Activated CD4-positive, alpha-beta T cell treated with anti-CD3 and anti-CD28 coated beads, Interleukin-2, amount 50 U/mL, for 1 hour (primary cell): Measurements from ENCODE around the gene TREML4.

Source experiments
- DNase-seq: peaks from one replicate; pipeline ENCODE4 v3.0.0-alpha.2; 2020

TREML4 gene

DNA sequence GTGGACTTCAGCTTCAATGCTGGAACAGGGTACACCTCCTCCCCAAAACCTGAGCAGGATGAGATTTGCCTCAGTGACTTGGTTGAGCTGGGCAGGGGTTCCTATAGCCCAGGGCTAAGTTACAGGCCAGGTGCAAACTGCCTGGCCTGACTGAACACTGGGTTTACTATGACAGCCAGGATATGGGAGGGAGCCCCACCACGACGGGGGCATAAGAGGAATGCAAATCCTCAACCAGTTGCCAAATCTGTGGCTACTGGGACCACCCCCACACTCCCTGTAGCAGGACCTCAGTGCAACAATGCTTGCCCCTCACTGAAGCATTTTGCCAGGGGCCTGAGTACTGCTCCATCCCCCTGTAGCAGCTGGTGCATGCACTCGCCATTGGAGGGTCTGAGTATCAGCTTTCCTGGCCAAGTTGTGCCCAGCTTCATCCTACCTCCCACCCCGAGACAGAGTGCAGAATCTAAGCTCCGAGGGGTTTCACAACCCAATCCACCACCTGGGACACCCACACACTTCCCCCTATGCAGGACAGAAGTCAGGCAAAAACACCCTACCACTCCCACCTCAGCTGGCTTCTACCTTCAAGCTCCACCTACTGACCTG, 27.6 kb downstream of the TREML4 start:
- no peak for DNase-seq

DNA sequence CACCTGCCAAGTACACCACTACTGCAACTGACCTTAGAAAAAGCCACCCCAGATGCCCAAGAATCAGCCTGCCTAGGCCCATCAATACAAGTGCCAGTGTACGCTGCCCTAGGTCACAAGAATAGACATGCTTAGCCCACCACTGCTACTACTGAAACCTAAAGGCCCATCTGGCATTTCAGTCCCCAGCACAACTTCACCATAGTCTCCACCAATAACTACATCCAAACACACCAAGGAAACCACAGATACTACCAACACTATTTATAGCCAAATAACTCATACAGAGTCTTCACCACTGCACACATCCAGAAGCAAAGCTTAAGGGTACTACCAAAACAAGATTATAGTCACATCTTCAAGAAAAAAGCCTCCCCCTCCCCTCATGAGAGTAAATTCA, 28.2 kb downstream of the TREML4 start:
- no peak for DNase-seq

DNA sequence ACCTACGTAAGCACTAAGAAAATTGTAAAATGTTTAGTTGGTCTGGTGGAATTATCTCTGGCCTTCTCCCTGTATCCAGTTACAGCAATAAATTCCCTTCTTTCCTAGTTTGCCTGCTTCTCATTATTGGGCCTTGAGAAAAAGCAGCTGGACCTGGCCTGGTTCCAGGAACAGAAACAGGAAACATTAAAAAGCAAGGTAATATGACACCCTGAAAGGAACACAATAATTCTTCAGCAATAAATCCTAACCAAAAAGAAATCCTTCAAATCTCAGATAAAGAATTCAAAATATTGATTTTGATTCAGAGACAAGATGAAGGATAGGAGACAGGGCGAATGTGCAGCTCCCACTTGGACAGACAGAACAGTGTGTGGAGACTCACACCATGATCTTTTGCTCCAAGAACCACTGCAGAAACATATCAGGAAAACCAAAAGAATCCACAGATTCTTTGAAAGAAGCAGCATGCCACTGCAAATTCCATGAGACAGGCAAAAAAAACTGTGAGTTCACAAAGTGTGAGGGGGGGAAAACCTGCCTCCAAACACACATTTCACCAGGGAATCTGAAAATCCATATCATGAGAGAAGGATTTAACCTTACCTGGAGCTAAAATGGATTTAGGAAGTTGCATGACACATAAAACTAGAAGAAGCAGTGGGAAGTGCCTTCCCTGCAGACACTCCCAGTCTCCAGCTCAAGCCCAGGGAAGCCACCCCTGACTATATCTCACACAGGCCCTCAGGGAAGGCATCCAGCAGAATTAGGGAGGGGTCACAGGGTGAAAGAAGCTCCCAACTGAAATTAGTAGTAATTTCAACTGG, 29.4 kb downstream of the TREML4 start:
- no peak for DNase-seq

DNA sequence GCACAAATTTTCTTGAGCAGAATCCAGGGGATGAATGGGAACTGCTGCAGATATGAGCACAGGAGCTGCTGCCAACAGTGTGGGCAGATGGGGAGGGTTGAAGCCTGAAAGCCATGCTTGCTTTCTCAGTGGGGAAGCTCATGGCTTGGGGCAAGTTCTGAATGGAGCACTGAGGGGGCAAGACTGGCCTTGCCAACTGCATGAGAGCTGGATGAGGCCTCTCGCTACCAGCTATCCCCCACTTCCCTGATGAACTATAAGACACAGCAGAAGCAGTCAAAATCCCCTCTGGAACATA, 30.0 kb downstream of the TREML4 start:
- DNase-seq, result no peak

DNA sequence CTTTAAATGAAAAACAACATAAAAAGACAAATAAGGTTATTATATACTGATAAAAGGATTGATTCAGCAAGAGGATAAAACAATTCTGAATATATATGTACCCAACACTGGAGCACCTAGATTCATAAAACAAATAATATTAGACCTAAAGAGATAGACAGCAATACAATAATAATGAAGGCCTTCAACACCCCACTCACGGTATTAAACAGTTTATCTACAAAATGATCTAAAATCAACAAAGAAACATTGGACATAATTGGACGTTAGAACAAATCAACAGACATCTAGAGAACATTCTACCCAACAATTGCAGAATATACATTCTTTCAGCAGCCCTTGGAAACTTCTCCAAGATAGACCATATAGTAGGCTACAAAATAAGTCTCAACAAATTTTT, 34.3 kb downstream of the TREML4 start:
- no peak for DNase-seq

DNA sequence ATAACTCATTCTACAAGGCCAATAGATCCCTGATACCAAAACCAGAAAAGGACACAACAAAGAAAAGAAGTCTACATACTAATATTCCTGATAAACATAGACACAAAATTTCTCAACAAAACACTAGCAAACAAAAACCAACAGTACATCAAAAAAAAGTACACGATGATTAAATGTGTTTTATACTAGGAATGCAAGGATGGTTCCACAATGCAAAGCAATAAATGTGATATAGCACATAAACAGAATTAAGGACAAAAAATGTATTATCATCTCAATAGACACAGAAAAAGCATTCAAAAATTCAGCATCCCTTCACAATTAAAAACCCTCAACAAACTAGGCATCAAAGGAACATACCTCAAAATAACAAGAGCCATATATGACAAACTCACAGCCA, 35.1 kb downstream of the TREML4 start:
- DNase-seq, result no peak

DNA sequence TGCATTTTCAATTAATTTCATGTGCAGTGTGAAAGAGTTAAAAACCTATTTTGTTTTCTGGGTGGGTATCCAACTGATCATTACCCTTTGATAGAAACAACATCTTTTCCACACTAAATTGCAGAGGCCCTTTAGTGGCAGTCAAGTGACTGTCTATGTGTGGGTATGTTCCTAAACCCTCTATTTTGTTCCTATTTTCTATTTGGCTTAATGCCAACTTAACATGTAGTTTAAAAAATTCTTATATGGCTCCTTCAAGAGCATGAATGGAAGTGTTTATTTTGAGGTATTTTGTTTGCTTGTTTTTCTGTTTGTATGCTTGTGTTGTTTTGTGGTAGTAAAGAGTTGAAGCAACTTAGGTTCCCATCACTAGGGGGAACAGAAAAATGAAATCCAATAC, 38.4 kb downstream of the TREML4 start:
- no peak for DNase-seq

DNA sequence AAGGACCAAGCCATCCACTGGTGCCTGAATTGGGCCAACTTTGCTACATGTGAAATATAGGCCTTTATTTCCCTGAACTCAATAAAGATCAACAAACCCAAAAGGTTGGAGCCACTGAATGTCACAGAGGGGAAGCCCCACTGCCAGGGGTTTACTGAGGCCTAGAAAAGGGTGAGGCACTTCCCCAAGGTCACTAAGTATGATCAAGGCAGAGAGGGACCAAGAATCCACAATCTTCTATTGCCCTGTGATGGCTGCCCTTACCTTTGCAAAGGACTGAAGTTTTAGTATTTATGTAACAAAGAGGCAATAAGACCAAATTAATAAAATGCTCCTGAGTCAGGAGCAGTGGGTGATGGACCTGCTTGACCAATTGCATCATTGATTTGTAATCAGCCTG, 40.3 kb downstream of the TREML4 start:
- no peak for DNase-seq

DNA sequence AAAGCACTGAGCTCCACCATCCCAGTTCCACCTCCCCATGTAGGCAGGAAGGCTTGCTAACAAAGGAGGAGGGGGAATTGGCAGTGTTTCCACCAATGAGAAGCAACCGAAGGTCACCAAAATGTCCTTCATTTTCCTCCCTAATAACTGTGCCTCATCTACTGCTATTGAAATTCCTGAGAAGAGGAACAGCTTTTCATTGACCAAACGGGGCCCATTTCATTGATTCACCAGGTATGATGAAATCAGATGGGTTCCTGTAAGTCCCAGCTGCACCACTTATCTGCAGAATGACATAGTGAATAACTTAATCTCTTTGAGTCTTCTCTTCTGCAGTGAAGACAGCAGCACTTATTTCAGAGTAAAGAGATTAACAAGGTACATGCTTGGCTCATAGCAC, 41.0 kb downstream of the TREML4 start:
- no peak for DNase-seq

DNA sequence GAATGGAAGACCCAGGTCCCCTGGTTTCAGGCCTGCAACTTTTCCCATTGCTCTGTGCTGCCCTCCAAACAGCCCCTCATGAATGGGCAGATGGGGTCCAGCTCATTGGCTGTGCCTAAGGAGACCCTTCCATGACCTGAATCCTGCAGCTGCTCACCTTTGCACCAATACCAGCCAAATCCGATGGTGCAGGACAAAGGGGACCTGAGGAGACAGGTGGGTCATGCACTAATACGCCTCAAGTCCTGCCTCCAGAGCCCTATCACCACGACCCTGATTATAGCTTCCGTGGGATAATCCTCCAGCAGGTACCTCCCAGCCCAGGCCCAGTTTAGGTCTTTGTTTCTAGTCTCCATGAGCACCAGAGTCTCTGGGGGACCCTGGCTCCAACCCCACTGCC, 41.6 kb downstream of the TREML4 start:
- no peak for DNase-seq

DNA sequence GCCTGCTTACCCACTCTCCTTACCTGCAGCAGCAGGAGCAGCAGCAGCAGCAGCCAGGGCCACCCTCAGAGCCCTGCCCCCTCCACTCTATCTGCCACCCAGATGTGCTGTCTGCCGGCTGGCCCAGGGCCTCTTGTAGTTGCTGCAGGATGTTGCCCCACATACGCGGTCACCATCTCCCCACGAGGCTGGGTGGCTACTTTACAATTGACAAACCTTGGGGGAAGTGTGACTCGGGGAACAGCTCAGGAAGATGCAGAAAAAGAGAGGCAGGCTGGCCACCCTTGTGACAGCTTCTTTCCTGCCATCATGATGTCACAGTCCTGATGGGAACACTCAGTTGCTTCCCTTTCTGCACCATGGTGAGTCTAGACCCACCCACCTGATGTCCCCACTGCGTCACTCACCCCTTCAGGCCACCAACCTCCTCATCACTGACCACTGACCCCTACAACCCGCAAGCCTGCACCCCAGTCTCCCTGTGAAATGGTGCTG, 43.8 kb downstream of the TREML4 start:
- no peak for DNase-seq

DNA sequence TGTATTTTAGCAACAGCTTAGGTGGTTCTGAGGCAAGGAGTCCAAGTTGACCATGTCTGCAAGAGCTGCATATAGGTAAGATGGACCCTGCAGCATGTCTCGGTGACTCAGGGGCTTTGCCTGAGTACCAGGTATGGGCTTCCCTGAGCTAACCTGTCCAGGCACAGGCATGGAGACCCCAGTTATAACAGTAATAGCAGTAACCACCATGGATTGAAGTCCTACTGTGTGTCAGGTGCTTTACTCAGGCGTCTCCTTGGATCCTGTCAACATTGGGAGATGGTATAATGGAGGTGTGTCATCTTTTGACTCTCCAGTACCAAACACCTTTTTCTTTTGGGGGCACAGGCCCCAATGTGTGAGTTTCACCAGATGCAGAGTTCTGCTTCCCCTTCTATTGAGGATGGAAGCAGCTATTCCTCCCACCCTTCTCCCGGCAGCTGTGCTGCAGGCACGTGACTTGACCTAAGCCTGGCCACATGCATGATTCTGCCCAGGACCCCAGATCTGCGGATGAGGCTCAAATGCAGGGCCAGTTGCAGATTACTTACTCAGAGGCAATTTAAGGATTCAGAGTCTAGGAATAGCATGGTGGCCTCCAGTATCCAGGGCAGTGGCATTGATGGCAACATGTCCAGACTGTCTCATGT, 44.6 kb downstream of the TREML4 start:
- no peak for DNase-seq

DNA sequence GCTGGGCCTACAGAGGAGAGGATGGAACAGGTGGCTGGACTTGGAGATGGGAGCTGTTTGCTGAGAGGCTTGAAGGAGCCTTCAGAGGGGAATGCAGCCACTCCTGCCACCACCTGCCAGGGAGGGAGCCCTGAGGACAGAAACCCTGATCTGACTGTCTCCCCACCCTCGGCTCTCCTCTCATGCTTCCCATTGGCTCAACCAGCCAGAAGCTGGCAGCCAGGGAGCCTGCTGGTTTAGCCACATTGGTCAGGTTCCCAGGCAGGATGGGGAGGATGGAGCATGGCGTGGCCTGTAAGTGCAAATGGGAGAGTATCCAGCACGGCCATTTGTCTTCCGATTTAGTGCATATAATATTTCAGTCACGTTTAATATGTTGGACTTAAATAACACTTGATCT, 45.6 kb downstream of the TREML4 start:
- no peak for DNase-seq

DNA sequence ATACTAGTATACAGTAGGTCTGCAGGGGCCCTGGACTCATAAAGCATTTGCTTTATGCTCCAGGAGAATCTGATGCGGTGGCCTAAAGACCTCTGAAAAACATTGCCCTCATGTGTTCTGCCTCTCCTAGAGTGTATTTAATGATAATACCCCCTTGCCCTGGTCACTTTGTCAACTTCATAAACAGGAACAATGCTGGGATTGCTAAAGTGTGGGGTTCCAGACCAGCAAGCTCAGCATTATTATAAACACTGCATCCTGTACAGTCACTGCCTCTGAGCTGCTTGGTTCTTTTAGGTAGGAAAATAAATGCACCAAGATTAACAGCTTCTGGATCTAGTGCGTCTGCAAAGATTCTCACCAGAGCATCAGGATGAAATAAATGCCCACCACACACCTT, 46.1 kb downstream of the TREML4 start:
- no peak for DNase-seq

DNA sequence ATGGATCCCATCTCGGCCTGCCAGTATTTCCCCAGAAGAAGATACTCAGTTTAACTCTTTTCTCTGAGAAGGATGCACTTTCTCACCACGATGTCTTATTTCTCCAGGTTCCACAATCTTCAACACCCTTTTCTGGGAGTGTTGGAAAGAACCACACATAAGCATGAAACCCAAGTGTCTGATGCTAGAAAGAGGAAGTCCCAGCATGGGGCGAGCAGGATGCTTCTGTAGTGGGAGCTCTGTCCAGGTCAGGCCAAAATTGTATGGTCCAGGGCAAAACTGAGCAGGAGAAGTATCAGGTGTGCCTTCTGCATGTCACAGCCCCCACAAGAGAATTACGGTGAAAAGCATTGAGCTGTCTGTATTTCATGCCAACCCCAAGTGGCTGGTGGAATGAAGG, 47.3 kb downstream of the TREML4 start:
- no peak for DNase-seq

DNA sequence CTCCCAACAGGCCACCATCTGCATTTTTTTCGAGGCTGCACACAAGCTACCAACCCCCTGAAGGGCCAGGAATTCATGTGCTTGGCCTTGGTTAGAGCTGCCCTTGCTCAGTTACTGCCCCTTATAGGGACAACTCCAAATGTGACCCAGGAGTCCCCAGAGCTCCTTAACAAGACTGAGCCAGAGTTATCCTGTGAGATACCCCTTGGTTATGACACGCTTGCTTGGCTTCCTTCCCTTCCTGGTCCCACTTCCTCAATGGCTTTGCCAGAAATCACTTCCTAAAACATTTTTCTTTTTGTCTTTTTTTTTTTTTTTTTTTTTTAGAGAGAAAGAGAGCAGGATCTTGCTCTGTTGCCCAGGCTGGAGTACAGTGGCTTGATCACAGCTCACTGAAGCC, 49.5 kb downstream of the TREML4 start:
- DNase-seq, result no peak

DNA sequence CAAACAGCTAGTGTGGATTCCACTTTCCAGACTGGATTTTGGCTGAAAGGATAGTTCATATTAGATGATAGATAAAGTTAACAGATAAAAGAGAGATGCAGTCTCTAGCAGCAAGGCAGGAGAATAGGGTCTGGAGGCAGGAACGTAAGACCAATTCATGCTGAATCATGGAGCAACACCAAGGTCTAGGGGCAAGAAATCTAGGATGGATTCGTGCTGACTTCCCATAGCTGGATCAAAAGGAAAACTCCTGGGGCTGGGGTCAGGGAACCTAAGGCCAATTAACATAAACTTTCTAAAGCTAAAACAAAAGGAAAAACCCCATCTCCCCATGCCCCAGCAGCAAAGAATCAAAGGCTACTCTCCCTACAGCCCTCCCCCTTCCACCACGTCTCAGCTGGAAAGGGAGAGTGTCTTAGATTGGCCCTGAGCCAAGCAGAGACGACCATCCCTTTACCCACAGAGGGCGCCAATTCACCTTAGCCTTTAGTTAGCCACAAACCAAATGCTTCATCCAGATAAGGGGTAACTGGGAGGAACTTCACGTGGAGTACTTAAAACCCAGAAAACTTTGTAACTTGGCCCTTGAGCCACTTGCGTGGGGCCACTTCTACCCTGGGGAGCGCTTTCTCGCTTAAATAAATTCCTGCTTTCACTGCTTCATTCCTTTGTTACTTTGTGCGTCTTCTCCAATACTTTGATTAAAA, 50.7 kb downstream of the TREML4 start:
- DNase-seq, result peak; percentile 57

DNA sequence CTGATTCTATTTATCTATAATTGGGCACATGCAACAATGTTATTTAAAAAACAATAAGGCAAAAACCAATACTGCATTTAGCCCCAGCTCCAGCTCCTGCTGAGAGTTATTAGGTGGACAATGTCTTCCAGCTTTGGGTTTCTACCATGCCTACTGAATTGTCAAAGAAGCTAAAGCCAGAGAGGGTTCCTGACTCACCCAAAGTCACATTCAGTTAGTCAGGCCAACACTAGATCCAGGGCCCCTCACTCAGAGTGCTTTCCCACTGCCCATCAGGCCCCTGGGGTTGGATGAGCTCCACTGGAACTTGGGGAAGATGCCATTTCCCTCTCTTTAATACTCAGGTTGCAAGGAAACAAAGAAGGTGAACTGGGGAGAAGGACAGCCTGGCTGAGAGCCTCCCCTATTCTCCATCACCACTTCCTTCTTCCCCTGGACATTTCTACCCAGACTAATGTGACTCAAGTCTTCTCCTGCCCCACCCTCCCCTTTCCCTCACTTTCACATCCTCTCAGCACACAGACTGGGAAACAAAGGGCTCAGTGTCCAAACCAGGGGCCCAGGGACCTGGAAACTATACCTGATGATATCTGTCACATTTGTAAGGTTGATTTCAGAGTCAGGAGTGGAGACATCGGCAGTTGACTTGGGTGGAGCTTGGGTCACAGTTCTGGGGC, 52.4 kb downstream of the TREML4 start:
- DNase-seq, result no peak

DNA sequence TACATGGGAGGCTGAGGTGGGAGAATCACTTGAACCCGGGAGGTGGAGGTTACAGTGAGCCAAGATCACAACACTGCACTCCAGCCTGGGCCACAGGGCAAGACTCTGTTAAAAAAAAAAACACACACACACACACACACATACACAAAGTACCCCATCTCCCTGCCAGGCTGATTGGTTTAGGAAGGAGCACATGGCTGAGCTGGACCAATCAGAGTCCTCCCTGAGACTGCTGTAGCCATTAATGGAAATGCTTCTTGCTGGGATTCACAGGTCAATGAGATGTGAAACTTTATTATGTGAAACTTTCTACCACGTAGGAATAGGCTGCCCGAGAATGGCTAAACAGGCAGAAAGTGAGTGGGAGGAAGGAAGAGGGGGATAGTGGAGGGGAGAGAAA, 55.5 kb downstream of the TREML4 start:
- no peak for DNase-seq

DNA sequence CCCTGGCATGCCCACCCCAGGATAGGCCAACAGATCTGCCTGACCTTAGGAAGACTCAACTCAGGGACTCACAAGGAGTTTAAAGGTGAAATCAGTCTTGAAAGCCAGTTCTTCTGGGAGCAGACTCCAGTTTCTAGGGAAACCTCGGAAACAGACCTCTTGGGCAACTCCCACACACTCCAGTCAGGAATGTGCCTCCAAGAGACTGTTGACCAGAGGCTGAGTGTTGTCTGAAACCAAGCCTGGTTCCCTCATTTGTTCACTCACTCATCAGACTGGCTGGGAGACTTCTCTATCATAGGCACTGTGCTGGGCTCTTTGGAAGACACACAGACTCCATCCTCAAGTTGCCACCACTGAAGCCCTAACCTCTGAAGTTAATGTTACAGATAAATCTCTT, 56.6 kb downstream of the TREML4 start:
- DNase-seq, result no peak

DNA sequence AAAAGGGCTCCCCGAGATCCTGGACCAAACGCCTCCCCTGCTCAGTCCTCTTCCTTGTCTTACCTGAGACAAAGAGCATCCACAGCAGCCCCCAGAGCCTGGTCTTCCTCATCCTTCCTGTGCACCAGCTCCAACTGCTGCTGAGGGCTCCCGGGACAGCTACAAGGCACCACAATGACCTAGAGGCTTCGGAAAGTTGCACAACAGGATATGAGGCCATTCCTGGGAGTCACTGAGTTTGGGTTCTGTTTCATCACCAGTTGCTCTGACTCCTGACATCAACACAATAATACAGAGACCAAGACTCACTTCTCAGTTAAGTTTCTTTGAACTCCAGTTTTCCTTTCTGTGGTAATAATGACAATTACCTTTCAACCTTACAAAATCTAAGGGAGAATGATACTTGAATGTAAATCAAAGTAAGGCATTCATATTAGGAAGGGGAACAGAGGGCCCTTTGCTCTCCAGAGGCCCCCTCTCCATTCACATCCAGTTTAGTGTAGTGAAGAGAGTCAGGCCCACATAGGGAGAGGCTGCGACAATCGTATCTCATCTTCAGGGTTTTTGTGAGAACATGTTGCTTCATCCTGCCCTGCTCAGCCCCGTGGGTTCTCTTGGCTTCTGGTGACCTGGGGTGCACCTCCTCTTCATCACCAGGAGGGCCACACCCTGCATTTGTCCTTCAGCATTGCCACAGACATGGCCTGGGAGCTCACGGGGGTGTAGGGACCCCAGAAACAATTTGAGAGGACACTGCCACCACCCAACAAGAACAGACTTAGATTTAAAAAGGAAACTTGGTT, 58.6 kb downstream of the TREML4 start, which contains the start of gene TREM1:
Gene TREM1 (minus strand): TSS at position 139 of the 803 bp plus-strand sequence. CDS start 27 bp downstream, at position 112.
- DNase-seq, result no peak
